Neuronal stem cell (in vitro differentiated cells): ENCODE data around the gene GALNT11.

Experiments
- DNase-seq: peaks from one replicate; pipeline ENCODE4 v3.0.0-alpha.2; 2013; ENCODE audit warnings: low spot score
- H2AFZ ChIP-seq: one replicate; pipeline ENCODE4 v1.6.1; 2013; ENCODE audit warnings: mild to moderate bottlenecking, low read length, inconsistent platforms
- H2AK5ac ChIP-seq: 2 replicates; pipeline ENCODE4 v1.6.1; 2013; ENCODE audit warnings: low read depth, mild to moderate bottlenecking, inconsistent platforms, low read length, moderate library complexity, mixed read lengths
- H2BK120ac ChIP-seq: 2 replicates; pipeline ENCODE4 v1.6.1; 2013; ENCODE audit warnings: low read depth, mild to moderate bottlenecking, inconsistent platforms, low read length, moderate library complexity, mixed read lengths
- H2BK12ac ChIP-seq: one replicate; pipeline ENCODE4 v1.6.1; 2013; ENCODE audit warnings: low read length, inconsistent platforms
- H2BK15ac ChIP-seq: 2 replicates; pipeline ENCODE4 v1.6.1; 2013; ENCODE audit warnings: mild to moderate bottlenecking, low read length, inconsistent platforms, mixed read lengths
- H2BK5ac ChIP-seq: one replicate; pipeline ENCODE4 v1.6.1; 2013; ENCODE audit warnings: inconsistent platforms, mild to moderate bottlenecking, low read length, moderate library complexity
- H3K14ac ChIP-seq: one replicate; pipeline ENCODE4 v1.6.1; 2013; ENCODE audit warnings: low read length, inconsistent platforms
- H3K18ac ChIP-seq: 2 replicates; pipeline ENCODE4 v1.6.1; 2013; ENCODE audit warnings: low read length, inconsistent platforms
- H3K23ac ChIP-seq: 2 replicates; pipeline ENCODE4 v1.6.1; 2013; ENCODE audit warnings: low read depth, mild to moderate bottlenecking, mixed read lengths, low read length, inconsistent platforms; ENCODE audit not compliant: poor library complexity
- H3K27ac ChIP-seq: replicated peaks from 3 replicates; pipeline ENCODE4 v1.5.1; 2013; ENCODE audit warnings: low read length, inconsistent platforms
- H3K27me3 ChIP-seq, 3 experiments: 2 replicates each; pipeline ENCODE4 v1.6.1; 2013; ENCODE audit warnings: low read length in 3 of 3, mild to moderate bottlenecking in 2 of 3, inconsistent platforms in 1 of 3, low read depth in 1 of 3, mixed read lengths in 1 of 3, moderate library complexity in 1 of 3; ENCODE audit not compliant: control insufficient read depth in 3 of 3, insufficient read depth in 3 of 3
- H3K36me3 ChIP-seq, 2 donors: replicated peaks in 1 of 2; 2 replicates each; pipeline ENCODE4 v1.6.1; 2013; ENCODE audit warnings: low read length in 2 of 2; ENCODE audit not compliant: control insufficient read depth in 2 of 2, insufficient read depth in 2 of 2
- H3K4ac ChIP-seq: 2 replicates; pipeline ENCODE4 v1.6.1; 2013; ENCODE audit warnings: inconsistent platforms, mild to moderate bottlenecking, low read length, moderate library complexity
- H3K4me1 ChIP-seq, 2 donors: 1 replicate in 1 of 2; 2 replicates in 1 of 2; pipeline ENCODE4 v1.6.1; 2013; ENCODE audit warnings: low read length in 2 of 2, low read depth in 1 of 2; ENCODE audit not compliant: control insufficient read depth in 2 of 2, insufficient read depth in 1 of 2
- H3K4me2 ChIP-seq: one replicate; pipeline ENCODE4 v1.6.1; 2013; ENCODE audit warnings: mild to moderate bottlenecking, low read length, inconsistent platforms; ENCODE audit not compliant: insufficient read depth, poor library complexity, severe bottlenecking
- H3K4me3 ChIP-seq, 2 donors: 2 replicates each; pipeline ENCODE4 v1.5.1; 2013; ENCODE audit warnings: low read length in 2 of 2, mild to moderate bottlenecking in 2 of 2, inconsistent platforms in 1 of 2, moderate library complexity in 1 of 2
- H3K79me1 ChIP-seq: one replicate; pipeline ENCODE4 v1.6.1; 2013; ENCODE audit warnings: low read depth, mild to moderate bottlenecking, inconsistent platforms, low read length, moderate library complexity
- H3K9ac ChIP-seq: one replicate; pipeline ENCODE4 v1.6.1; 2013; ENCODE audit warnings: mild to moderate bottlenecking, low read depth, low read length, inconsistent platforms; ENCODE audit not compliant: poor library complexity
- H3K9me3 ChIP-seq, 2 donors: replicated peaks in 1 of 2; 2 replicates each; pipeline versions ENCODE3 to v1.6.1; 2013; ENCODE audit warnings: low read length in 2 of 2, mild to moderate bottlenecking in 2 of 2, inconsistent platforms in 1 of 2, low read depth in 1 of 2, mixed read lengths in 1 of 2, moderate library complexity in 1 of 2; ENCODE audit not compliant: control insufficient read depth in 2 of 2, insufficient read depth in 1 of 2
- H4K8ac ChIP-seq: one replicate; pipeline ENCODE4 v1.6.1; 2013; ENCODE audit warnings: low read depth, mild to moderate bottlenecking, inconsistent platforms, low read length, moderate library complexity
- H4K91ac ChIP-seq: one replicate; pipeline ENCODE4 v1.6.1; 2013; ENCODE audit warnings: low read length, low read depth, mild to moderate bottlenecking, inconsistent platforms; ENCODE audit not compliant: poor library complexity
- WGBS, 2 donors: extraction: QIAGEN DNeasy Blood & Tissue Kit; methylation state at CpG; one replicate each; pipeline ENCODE4 v1.1.7; 2013; ENCODE audit warnings: missing lambda C conversion rate in 2 of 2, mixed read lengths in 1 of 2; ENCODE audit not compliant: insufficient read length in 2 of 2, insufficient replicate concordance in 1 of 2; ENCODE audit errors: extremely low coverage in 2 of 2; 5-methylcytosine and 5-hydroxymethylcytosine counted together

The GALNT11 gene

DNA sequence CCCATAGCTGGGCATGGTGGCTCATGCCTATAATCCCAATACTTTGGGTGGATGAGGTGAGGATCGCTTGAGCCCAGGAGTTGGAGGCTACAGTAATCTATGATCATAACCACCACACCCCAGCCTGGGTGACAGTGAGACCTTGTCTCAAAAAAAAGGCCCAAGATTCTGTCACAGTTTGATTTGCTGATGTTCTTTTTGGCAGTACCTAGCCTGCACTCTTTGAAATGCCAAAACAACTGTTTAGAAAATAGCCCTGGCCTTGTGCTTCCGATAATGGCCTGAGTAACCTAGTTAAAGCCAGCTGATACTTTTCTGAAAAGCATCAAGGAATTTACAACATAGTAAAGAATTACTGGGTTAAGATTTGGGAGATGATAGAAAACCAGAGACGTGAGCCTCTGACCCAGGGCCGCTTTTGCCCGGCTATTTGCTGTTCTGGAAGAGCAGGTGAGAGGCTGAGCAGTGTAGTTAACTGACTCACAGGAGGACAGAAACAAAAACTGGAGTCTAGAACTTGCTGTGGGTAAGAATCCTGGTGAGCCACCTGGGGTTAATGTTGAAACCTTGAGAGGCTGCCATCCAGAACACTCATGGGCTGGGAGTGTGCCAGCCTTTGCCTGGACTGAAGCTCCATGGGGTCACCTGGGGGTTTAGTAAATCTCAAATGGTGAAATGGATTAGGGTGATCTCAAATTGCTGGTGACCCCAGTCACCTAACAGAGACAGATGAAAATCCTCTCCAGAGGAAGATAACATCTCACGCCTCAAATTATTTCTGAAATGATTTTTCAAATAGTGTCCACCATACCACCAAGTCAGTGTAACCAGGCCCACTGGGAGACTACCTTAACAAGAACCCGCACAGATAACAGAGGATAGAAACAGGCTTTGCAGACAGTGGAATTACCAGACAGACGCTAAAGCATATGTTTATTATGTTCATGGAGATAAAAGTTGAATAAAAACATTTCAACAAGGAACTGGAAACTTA lies 51.8 kb downstream of the GALNT11 start:
- Histone ChIP-seq H4K91ac (no peak overlapping the region), H2BK15ac (no peak overlapping the region), H3K14ac (no peak overlapping the region), H3K18ac (no peak overlapping the region), H3K9ac (no peak overlapping the region), H3K36me3 (no peaks in the 10 kb centered on the region), H3K23ac (no peak overlapping the region), H4K8ac (no peak overlapping the region), H2BK12ac (no peak overlapping the region), H3K27me3 (no peaks in the 10 kb centered on the region), H3K9me3 (no peaks in the 10 kb centered on the region), H2BK120ac (no peak overlapping the region), H3K4me3 (no peak overlapping the region), H2BK5ac (no peak overlapping the region), H3K4ac (no peak overlapping the region), H3K4me1 (peaks cover 0 to 6% of the 10 kb centered on the region in 2 donors), H3K79me1 (no peaks in the 10 kb centered on the region), H2AFZ (no peak overlapping the region), H2AK5ac (no peak overlapping the region), H3K27ac (no peak overlapping the region), H3K4me2 (no peak overlapping the region)
- no CpG with 5 or more reads among the region's 8 CpGs for WGBS, 2 donors
- no peak for DNase-seq

DNA sequence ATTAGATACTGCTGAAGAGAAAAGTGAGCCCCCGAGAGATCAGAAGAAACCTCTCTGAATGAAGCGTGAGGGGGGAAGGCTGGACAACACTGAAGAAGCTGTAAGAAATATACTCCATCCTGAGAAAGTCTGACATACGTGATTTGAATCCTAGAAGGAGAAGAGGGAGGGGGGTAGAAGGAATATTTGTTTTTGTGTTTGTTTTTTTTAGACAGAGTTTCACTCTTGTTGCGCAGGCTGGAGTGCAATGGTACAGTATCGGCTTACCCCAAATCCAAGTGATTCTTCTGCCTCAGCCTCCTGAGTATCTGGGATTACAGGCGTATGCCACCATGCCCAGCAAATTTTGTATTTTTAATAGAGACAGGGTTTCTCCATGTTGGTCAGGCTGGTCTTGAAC lies 52.6 kb downstream of the GALNT11 start:
- Histone ChIP-seq H3K27me3 (no peaks in the 10 kb centered on the region), H2AK5ac (no peak overlapping the region), H2BK120ac (no peak overlapping the region), H4K8ac (no peak overlapping the region), H3K79me1 (no peaks in the 10 kb centered on the region), H3K9me3 (no peaks in the 10 kb centered on the region), H3K14ac (no peak overlapping the region), H3K36me3 (no peaks in the 10 kb centered on the region), H2BK15ac (no peak overlapping the region), H2AFZ (no peak overlapping the region), H2BK5ac (no peak overlapping the region), H3K4me3 (no peak overlapping the region), H3K4me1 (peaks cover 0 to 6% of the 10 kb centered on the region in 2 donors), H2BK12ac (no peak overlapping the region), H3K4ac (no peak overlapping the region), H3K27ac (no peak overlapping the region), H3K18ac (no peak overlapping the region), H4K91ac (no peak overlapping the region), H3K4me2 (no peak overlapping the region), H3K9ac (no peak overlapping the region), H3K23ac (no peak overlapping the region)
- DNase-seq: no peak
- WGBS, 2 donors: no CpG with 5 or more reads among the region's 6 CpGs

DNA sequence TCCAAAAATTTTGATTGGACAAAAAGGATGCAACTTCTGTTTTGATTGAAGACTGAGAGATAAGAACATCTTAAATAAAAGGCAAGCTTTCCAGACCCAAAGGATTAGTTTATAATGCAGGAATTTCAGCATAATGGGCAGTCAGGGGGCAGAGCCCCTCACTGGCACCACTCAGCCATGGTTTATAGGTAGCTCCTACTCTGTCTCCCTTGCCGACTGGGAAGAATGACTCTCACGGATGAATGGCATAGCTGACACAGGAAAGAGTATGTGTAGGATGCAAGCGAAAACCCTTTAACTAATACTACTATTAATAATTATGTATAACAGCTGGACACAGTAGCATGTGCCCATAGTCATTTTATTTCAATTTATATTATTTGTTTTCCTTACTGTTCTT lies 53.3 kb downstream of the GALNT11 start:
- Histone ChIP-seq H3K18ac (no peak overlapping the region), H3K27ac (no peak overlapping the region), H4K91ac (no peak overlapping the region), H3K23ac (no peak overlapping the region), H3K9me3 (no peaks in the 10 kb centered on the region), H2BK120ac (no peak overlapping the region), H2AFZ (no peak overlapping the region), H2AK5ac (no peak overlapping the region), H3K4ac (no peak overlapping the region), H3K14ac (no peak overlapping the region), H3K4me1 (peaks cover 0 to 6% of the 10 kb centered on the region in 2 donors), H3K36me3 (no peaks in the 10 kb centered on the region), H3K27me3 (no peaks in the 10 kb centered on the region), H2BK5ac (no peak overlapping the region), H3K4me3 (no peak overlapping the region), H3K79me1 (no peaks in the 10 kb centered on the region), H2BK15ac (no peak overlapping the region), H2BK12ac (no peak overlapping the region), H3K9ac (no peak overlapping the region), H3K4me2 (no peak overlapping the region), H4K8ac (no peak overlapping the region)
- DNase-seq: no peak
- WGBS, 2 donors: no CpG with 5 or more reads among the region's 3 CpGs

DNA sequence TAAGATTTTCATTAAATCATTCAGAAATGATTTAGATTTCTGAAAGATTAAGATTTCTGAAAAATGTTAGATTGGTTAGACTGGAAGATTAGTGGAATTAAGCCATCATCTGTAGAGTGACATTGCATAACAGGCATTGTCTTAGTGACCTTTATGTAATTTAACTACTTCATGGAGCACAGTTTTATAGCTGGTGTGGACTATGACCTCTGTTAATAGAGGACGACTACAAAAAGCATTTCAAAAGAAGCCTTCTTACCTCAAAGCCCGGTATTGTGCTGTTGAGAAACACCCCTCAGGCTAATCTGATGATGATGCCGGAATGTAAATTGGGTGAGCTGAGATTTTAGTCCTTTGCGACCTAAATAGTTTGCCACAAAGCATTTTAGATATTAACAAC lies 55.6 kb downstream of the GALNT11 start:
- Histone ChIP-seq H3K9ac (no peak overlapping the region), H3K27ac (no peak overlapping the region), H2BK120ac (no peak overlapping the region), H3K4me3 (no peak overlapping the region), H2BK5ac (no peak overlapping the region), H3K23ac (no peak overlapping the region), H3K4me1 (peaks cover 0 to 3% of the 10 kb centered on the region in 2 donors), H2AFZ (no peak overlapping the region), H3K14ac (no peak overlapping the region), H3K9me3 (no peaks in the 10 kb centered on the region), H2BK15ac (no peak overlapping the region), H2BK12ac (no peak overlapping the region), H3K4ac (no peak overlapping the region), H2AK5ac (no peak overlapping the region), H4K91ac (no peak overlapping the region), H3K4me2 (no peak overlapping the region), H3K18ac (no peak overlapping the region), H4K8ac (no peak overlapping the region), H3K79me1 (no peaks in the 10 kb centered on the region), H3K27me3 (no peaks in the 10 kb centered on the region), H3K36me3 (no peaks in the 10 kb centered on the region)
- no CpG with 5 or more reads among the region's 4 CpGs for WGBS, 2 donors
- DNase-seq: no peak
